ENCODE data around the gene CBLC. TPM values are rescaled to one million over a fixed set of nuclear protein-coding genes. Genes with fewer than 3 reads are reported as not detected.

CBLC gene
- total RNA-seq, 1 donor from 2014 or later: not detected

GRCh38 chr19:44800461-44800860 is 22.8 kb downstream of the CBLC start:
- peak; percentile 70 for DNase-seq
- H3K36me3 Mint-ChIP-seq (ENCODE audit: low read depth): no peaks in the 10 kb centered on the region
- no peak for TF ChIP-seq CTCF (IDR thresholded peaks at IDR 0.05)
- H3K27me3 Mint-ChIP-seq: peaks cover 16% of the 10 kb centered on the region
- no peaks in the 10 kb centered on the region for H3K9me3 Mint-ChIP-seq
- peaks cover 8% of the 10 kb centered on the region for H3K4me1 Mint-ChIP-seq
- H3K4me3 Mint-ChIP-seq: no peak overlapping the region
- intact Hi-C loops (cut with micrococcal nuclease): loop anchor here (2.0 kb wide), 1 partner anchor 44 kb away; no protein-coding TSS in a partner anchor
- no peak overlapping the region for H3K27ac Mint-ChIP-seq
- POLR2A ChIA-PET: no interaction called here
- CTCF ChIA-PET: no interaction called here
- ATAC-seq (ENCODE audit: low read depth): peak; percentile 92

- no peak for ATAC-seq (ENCODE audit: low read depth)
- Mint-ChIP-seq H3K4me1 (peaks cover 4% of the 10 kb centered on the region), H3K27me3 (peaks cover 16% of the 10 kb centered on the region), H3K9me3 (no peaks in the 10 kb centered on the region), H3K27ac (no peak overlapping the region), H3K36me3 (ENCODE audit: low read depth) (no peaks in the 10 kb centered on the region), H3K4me3 (no peak overlapping the region)
- POLR2A ChIA-PET: interaction anchor here (0.6 to 1.4 kb wide), 2 partner anchors 9 to 375 kb away, joined by 3 to 4 read pairs; partner anchors contain the start of gene BLOC1S3
- DNase-seq: no peak
- CTCF ChIA-PET: interaction anchor here (1.0 to 1.2 kb wide), 2 partner anchors 20 to 80 kb away, joined by 3 to 6 read pairs; no protein-coding TSS in a partner anchor
- no peak for TF ChIP-seq CTCF (IDR thresholded peaks at IDR 0.05)
- intact Hi-C loops (cut with micrococcal nuclease): no loop called here
Measured at GRCh38 chr19:44803442-44804428, 26.0 kb downstream of the CBLC start.

- POLR2A ChIA-PET: interaction anchor here (0.7 kb wide), 3 partner anchors 33 to 809 kb away, joined by 6 to 7 read pairs (median 7); no protein-coding TSS in a partner anchor
- ATAC-seq (ENCODE audit: low read depth): no peak
- Mint-ChIP-seq H3K4me3 (no peak overlapping the region), H3K36me3 (ENCODE audit: low read depth) (no peaks in the 10 kb centered on the region), H3K9me3 (no peaks in the 10 kb centered on the region), H3K27ac (no peak overlapping the region), H3K4me1 (peaks cover 4% of the 10 kb centered on the region), H3K27me3 (peaks cover 25% of the 10 kb centered on the region)
- CTCF ChIA-PET: interaction anchor here (0.6 to 2.3 kb wide), 2 partner anchors 82 to 115 kb away, joined by 7 to 13 read pairs; no protein-coding TSS in a partner anchor
- intact Hi-C loops (cut with micrococcal nuclease): no loop called here
- no peak for DNase-seq
- no peak for TF ChIP-seq CTCF (IDR thresholded peaks at IDR 0.05)
Measured at GRCh38 chr19:44806291-44806690, 28.6 kb downstream of the CBLC start.

- Mint-ChIP-seq H3K27me3 (peaks cover 26% of the 10 kb centered on the region), H3K4me3 (no peak overlapping the region), H3K27ac (no peak overlapping the region), H3K4me1 (peaks cover 4% of the 10 kb centered on the region), H3K9me3 (no peaks in the 10 kb centered on the region), H3K36me3 (ENCODE audit: low read depth) (no peaks in the 10 kb centered on the region)
- ATAC-seq (ENCODE audit: low read depth): no peak
- ChIA-PET POLR2A (interaction anchor here (0.7 kb wide), 1 partner anchor 34 kb away, joined by 7 read pairs; no protein-coding TSS in a partner anchor), CTCF (interaction anchor here (0.6 to 2.3 kb wide), 2 partner anchors 83 to 116 kb away, joined by 7 to 13 read pairs; no protein-coding TSS in a partner anchor)
- DNase-seq: no peak
- no peak for TF ChIP-seq CTCF (IDR thresholded peaks at IDR 0.05)
- intact Hi-C loops (cut with micrococcal nuclease): no loop called here
Measured at GRCh38 chr19:44807162-44807561, 29.5 kb downstream of the CBLC start.

Measured in activated B cell treated with CpG ODN at 0.5 μM for 24 hours (primary cell).